Omental fat pad (tissue), 4 donors: Measurements from ENCODE around the gene PDZK1IP1. TPM values are rescaled to one million over a fixed set of nuclear protein-coding genes. Genes with fewer than 3 reads are reported as not detected.
"Not testable (repeated sequence)": the region's sequence is repeated elsewhere in the genome, so short reads cannot be mapped to it uniquely, and the experiment has no call there.

Experiments
- ATAC-seq: fragments of 150-250 bp; one replicate; pipeline ENCODE4 v1.9.1; 2016; ENCODE audit warnings: mild to moderate bottlenecking, moderate library complexity; ENCODE audit not compliant: low FRiP score
- DNase-seq: peaks from one replicate; pipeline ENCODE4 v3.0.0-alpha.2; 2019; ENCODE audit warnings: low spot score
- CTCF ChIP-seq, 3 donors: fragments of 450-650 bp; IDR thresholded peaks; one replicate each; pipeline ENCODE4 v1.5.1; 2016 to 2017; ENCODE audit warnings: antibody characterized with exemption in 3 of 3, mild to moderate bottlenecking in 3 of 3, moderate library complexity in 2 of 3
- total RNA-seq, 4 donors: library from RNA; depleted of rRNA; stranded (reverse); fragments of >200 nt; gene quantifications; one replicate each; pipeline ENCODE4 v1.1.0, GENCODE V29; 2016

Gene PDZK1IP1
- total RNA-seq, 4 donors from 2014 or later: 2.8 to 131 (median 25.3) TPM

GRCh38 chr1:47172782-47173181 is 17.1 kb downstream of the PDZK1IP1 start:
- TF ChIP-seq CTCF (IDR thresholded peaks at IDR 0.05): no peak
- DNase-seq: no peak
- no peak for ATAC-seq

GRCh38 chr1:47164552-47164951 is 25.3 kb downstream of the PDZK1IP1 start:
- DNase-seq (no peak), ATAC-seq (no peak)
- TF ChIP-seq CTCF (IDR thresholded peaks at IDR 0.05): no peak

GRCh38 chr1:47161298-47162040 is 28.4 kb downstream of the PDZK1IP1 start:
- ATAC-seq: no peak
- DNase-seq: no peak
- TF ChIP-seq CTCF (IDR thresholded peaks at IDR 0.05): no peak

- no peak for TF ChIP-seq CTCF (IDR thresholded peaks at IDR 0.05)
- DNase-seq (no peak), ATAC-seq (no peak)
Measured at GRCh38 chr1:47160716-47161115, 29.1 kb downstream of the PDZK1IP1 start.

GRCh38 chr1:47157957-47158356 is 31.9 kb downstream of the PDZK1IP1 start:
- DNase-seq, ATAC-seq: not testable (repeated sequence)

- ATAC-seq: not testable (repeated sequence)
Measured at GRCh38 chr1:47156457-47156856, 33.4 kb downstream of the PDZK1IP1 start.

GRCh38 chr1:47149162-47149561 is 40.7 kb downstream of the PDZK1IP1 start:
- not testable (repeated sequence) for ATAC-seq, DNase-seq

More at GRCh38 chr1:47156457-47156856, 33.4 kb downstream of the PDZK1IP1 start:
- not testable (repeated sequence) for DNase-seq

GRCh38 chr1:47147047-47147785 is 42.6 kb downstream of the PDZK1IP1 start:
- no peak for DNase-seq
- no peak for ATAC-seq
- TF ChIP-seq CTCF (IDR thresholded peaks at IDR 0.05): no peak

GRCh38 chr1:47146495-47146894 is 43.3 kb downstream of the PDZK1IP1 start:
- not testable (repeated sequence) for DNase-seq, ATAC-seq

GRCh38 chr1:47143654-47144053 is 46.2 kb downstream of the PDZK1IP1 start:
- not testable (repeated sequence) for DNase-seq, ATAC-seq

- not testable (repeated sequence) for DNase-seq, ATAC-seq
Measured at GRCh38 chr1:47140358-47140757, 49.5 kb downstream of the PDZK1IP1 start.
